ENCODE measurements around the gene OPTN. TPM values are rescaled to one million over a fixed set of nuclear protein-coding genes. Genes with fewer than 3 reads are reported as not detected.

OPTN gene
- polyA plus RNA-seq, 1 donor from 2014 or later: 38.2 TPM

DNA sequence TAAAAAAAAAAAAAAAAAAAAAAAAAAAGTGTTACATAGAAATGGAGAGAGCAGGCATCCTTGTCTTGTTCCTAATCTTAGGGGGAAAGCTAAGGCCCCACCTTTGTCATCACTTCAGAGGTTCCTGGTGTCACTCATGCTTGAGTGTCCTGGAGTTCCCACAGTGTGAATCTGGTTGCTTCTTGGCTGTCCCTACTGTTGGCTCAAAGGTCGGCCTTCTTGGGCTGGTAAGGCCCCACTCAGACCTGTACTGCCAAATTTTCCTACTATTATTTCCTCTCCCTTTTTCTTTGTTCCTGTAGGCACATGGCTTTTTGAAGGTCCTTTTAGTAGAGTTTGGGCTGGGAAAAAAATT, 21.5 kb downstream of the OPTN start:
- Histone ChIP-seq H3K36me3 (ENCODE audit: insufficient read depth, low read length) (peaks cover 13% of the 10 kb centered on the region), H4K20me1 (ENCODE audit: insufficient read depth) (no peaks in the 10 kb centered on the region), H3K27me3 (ENCODE audit: insufficient read depth, low read depth, low read length) (no peaks in the 10 kb centered on the region), H3K4me3 (ENCODE audit: low read length) (no peak overlapping the region), H3K27ac (ENCODE audit: low read length) (no peak overlapping the region), H2AFZ (ENCODE audit: low read depth, low read length) (no peak overlapping the region), H3K9me2 (ENCODE audit: insufficient read depth, low read length) (no peaks in the 10 kb centered on the region), H3K79me2 (replicated peaks; ENCODE audit: insufficient read depth, low read length) (no peaks in the 10 kb centered on the region), H3F3A (ENCODE audit: insufficient read depth, low read length, poor library complexity, severe bottlenecking) (no peaks in the 10 kb centered on the region), H3K9ac (ENCODE audit: low read length) (no peak overlapping the region), H3K9me3 (ENCODE audit: low read length) (no peaks in the 10 kb centered on the region), H3K4me2 (ENCODE audit: low read length) (no peak overlapping the region)
- TF ChIP-seq SMC3 (conservative IDR thresholded peaks at IDR 0.05; ENCODE audit: poor library complexity): no peak
- TF ChIP-seq EZH2 (IDR thresholded peaks at IDR 0.05; ENCODE audit: borderline replicate concordance, insufficient read depth, low read length, poor library complexity, severe bottlenecking): no peak
- TF ChIP-seq MXI1 (conservative IDR thresholded peaks at IDR 0.05; ENCODE audit: poor library complexity, severe bottlenecking): no peak
- no peak for TF ChIP-seq POLR2AphosphoS5 (IDR thresholded peaks at IDR 0.05)
- TF ChIP-seq CTCF (IDR thresholded peaks at IDR 0.05; ENCODE audit: poor library complexity, severe bottlenecking): no peak
- TF ChIP-seq EP300 (conservative IDR thresholded peaks at IDR 0.05; ENCODE audit: poor library complexity, severe bottlenecking): no peak
- TF ChIP-seq, protein P1, sequence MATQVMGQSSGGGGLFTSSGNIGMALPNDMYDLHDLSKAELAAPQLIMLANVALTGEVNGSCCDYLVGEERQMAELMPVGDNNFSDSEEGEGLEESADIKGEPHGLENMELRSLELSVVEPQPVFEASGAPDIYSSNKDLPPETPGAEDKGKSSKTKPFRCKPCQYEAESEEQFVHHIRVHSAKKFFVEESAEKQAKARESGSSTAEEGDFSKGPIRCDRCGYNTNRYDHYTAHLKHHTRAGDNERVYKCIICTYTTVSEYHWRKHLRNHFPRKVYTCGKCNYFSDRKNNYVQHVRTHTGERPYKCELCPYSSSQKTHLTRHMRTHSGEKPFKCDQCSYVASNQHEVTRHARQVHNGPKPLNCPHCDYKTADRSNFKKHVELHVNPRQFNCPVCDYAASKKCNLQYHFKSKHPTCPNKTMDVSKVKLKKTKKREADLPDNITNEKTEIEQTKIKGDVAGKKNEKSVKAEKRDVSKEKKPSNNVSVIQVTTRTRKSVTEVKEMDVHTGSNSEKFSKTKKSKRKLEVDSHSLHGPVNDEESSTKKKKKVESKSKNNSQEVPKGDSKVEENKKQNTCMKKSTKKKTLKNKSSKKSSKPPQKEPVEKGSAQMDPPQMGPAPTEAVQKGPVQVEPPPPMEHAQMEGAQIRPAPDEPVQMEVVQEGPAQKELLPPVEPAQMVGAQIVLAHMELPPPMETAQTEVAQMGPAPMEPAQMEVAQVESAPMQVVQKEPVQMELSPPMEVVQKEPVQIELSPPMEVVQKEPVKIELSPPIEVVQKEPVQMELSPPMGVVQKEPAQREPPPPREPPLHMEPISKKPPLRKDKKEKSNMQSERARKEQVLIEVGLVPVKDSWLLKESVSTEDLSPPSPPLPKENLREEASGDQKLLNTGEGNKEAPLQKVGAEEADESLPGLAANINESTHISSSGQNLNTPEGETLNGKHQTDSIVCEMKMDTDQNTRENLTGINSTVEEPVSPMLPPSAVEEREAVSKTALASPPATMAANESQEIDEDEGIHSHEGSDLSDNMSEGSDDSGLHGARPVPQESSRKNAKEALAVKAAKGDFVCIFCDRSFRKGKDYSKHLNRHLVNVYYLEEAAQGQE (IDR thresholded peaks at IDR 0.05; ENCODE audit: borderline replicate concordance): no peak
- no peak for TF ChIP-seq RAD21 (conservative IDR thresholded peaks at IDR 0.05)
- no peak for TF ChIP-seq TAF1 (IDR thresholded peaks at IDR 0.05; ENCODE audit: low read depth)

DNA sequence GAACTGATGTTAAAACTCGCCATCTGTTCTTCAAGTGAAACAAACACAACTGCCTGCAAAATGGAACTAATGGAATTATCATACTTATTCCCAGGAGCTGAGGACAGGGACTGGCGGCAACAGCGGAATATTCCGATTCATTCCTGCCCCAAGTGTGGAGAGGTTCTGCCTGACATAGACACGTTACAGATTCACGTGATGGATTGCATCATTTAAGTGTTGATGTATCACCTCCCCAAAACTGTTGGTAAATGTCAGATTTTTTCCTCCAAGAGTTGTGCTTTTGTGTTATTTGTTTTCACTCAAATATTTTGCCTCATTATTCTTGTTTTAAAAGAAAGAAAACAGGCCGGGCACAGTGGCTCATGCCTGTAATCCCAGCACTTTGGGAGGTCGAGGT, 36.7 kb downstream of the OPTN start:
- no peaks in the 10 kb centered on the region for H3F3A ChIP-seq (ENCODE audit: insufficient read depth, low read length, poor library complexity, severe bottlenecking)
- no peaks in the 10 kb centered on the region for H3K27me3 ChIP-seq (ENCODE audit: insufficient read depth, low read depth, low read length)
- H3K36me3 ChIP-seq (ENCODE audit: insufficient read depth, low read length): peaks cover 12% of the 10 kb centered on the region
- no peak for TF ChIP-seq TAF1 (IDR thresholded peaks at IDR 0.05; ENCODE audit: low read depth)
- no peak for TF ChIP-seq MXI1 (conservative IDR thresholded peaks at IDR 0.05; ENCODE audit: poor library complexity, severe bottlenecking)
- no peak for TF ChIP-seq EP300 (conservative IDR thresholded peaks at IDR 0.05; ENCODE audit: poor library complexity, severe bottlenecking)
- no peak for TF ChIP-seq RAD21 (conservative IDR thresholded peaks at IDR 0.05)
- TF ChIP-seq EZH2 (IDR thresholded peaks at IDR 0.05; ENCODE audit: borderline replicate concordance, insufficient read depth, low read length, poor library complexity, severe bottlenecking): no peak
- TF ChIP-seq SMC3 (conservative IDR thresholded peaks at IDR 0.05; ENCODE audit: poor library complexity): no peak
- no peak for TF ChIP-seq POLR2AphosphoS5 (IDR thresholded peaks at IDR 0.05)
- TF ChIP-seq, protein P1 (IDR thresholded peaks at IDR 0.05; ENCODE audit: borderline replicate concordance): no peak
- TF ChIP-seq CTCF (IDR thresholded peaks at IDR 0.05; ENCODE audit: poor library complexity, severe bottlenecking): no peak
- no peaks in the 10 kb centered on the region for H3K9me2 ChIP-seq (ENCODE audit: insufficient read depth, low read length)
- H3K27ac ChIP-seq (ENCODE audit: low read length): no peak overlapping the region
- no peak overlapping the region for H2AFZ ChIP-seq (ENCODE audit: low read depth, low read length)
- H3K4me2 ChIP-seq (ENCODE audit: low read length): no peak overlapping the region
- H3K9me3 ChIP-seq (ENCODE audit: low read length): no peaks in the 10 kb centered on the region
- no peaks in the 10 kb centered on the region for H3K79me2 ChIP-seq (replicated peaks; ENCODE audit: insufficient read depth, low read length)
- no peak overlapping the region for H3K9ac ChIP-seq (ENCODE audit: low read length)
- no peaks in the 10 kb centered on the region for H4K20me1 ChIP-seq (ENCODE audit: insufficient read depth)
- H3K4me3 ChIP-seq (ENCODE audit: low read length): no peak overlapping the region
